Measurements from ENCODE around the gene NOS1AP. TPM values are rescaled to one million over a fixed set of nuclear protein-coding genes. Genes with fewer than 3 reads are reported as not detected.

Gene NOS1AP
- polyA plus RNA-seq, 3 donors: 0.12 TPM; not detected in 2

GRCh38 chr1:162250004-162250730 is 180.7 kb downstream of the NOS1AP start:
- Histone ChIP-seq H3K27ac (ENCODE audit: low read depth in 1 of 2, low read length in 2 of 2) (no peak overlapping the region), H2AFZ (ENCODE audit: insufficient read depth, low read depth, low read length, poor library complexity, severe bottlenecking) (no peak overlapping the region), H3K79me2 (ENCODE audit: insufficient read depth, low read length) (no peaks in the 10 kb centered on the region), H3K27me3 (ENCODE audit: control insufficient read depth in 2 of 2, insufficient read depth in 2 of 2, low read length in 2 of 2) (no peaks in the 10 kb centered on the region), H3K9me3 (replicated peaks in 1 of 2; ENCODE audit: control insufficient read depth in 1 of 2, insufficient read depth in 1 of 2, low read length in 2 of 2) (no peaks in the 10 kb centered on the region), H4K20me1 (ENCODE audit: insufficient read depth, low read length) (no peaks in the 10 kb centered on the region), H3K4me3 (replicated peaks in 1 of 3; ENCODE audit: low read depth in 2 of 3, low read length in 3 of 3) (no peak overlapping the region), H3K9ac (ENCODE audit: insufficient read depth, low read length, poor library complexity, severe bottlenecking) (no peak overlapping the region), H3K4me2 (replicated peaks; ENCODE audit: extremely low read depth, low read length, poor library complexity, severe bottlenecking) (no peak overlapping the region), H3K4me1 (ENCODE audit: control insufficient read depth in 1 of 2, insufficient read depth in 2 of 2, low read length in 2 of 2) (peaks cover 14 to 28% of the 10 kb centered on the region in 2 donors), H3K36me3 (replicated peaks in 1 of 2; ENCODE audit: control insufficient read depth in 1 of 2, insufficient read depth in 2 of 2, low read length in 2 of 2) (no peaks in the 10 kb centered on the region)
- Mint-ChIP-seq H3K36me3 (no peaks in the 10 kb centered on the region), H3K9me3 (peaks cover 0 to 1% (median 0%) of the 10 kb centered on the region in 7 donors), H3K4me1 (peaks cover 31% of the 10 kb centered on the region), H3K27me3 (ENCODE audit: low read depth in 3 of 3) (no peaks in the 10 kb centered on the region), H3K4me3 (no peak overlapping the region), H3K27ac (no peak overlapping the region)
- no peak for TF ChIP-seq CTCF (IDR thresholded peaks at IDR 0.05)
- no CpG with 5 or more reads among the region's 2 CpGs for WGBS (ENCODE audit: insufficient coverage)
- intact Hi-C loops (cut with micrococcal nuclease): no loop called here
- DNase-seq: no peak

GRCh38 chr1:162251102-162251501 is 181.6 kb downstream of the NOS1AP start:
- H3K4me3 ChIP-seq (replicated peaks in 1 of 3; ENCODE audit: low read depth in 2 of 3, low read length in 3 of 3): no peak overlapping the region
- peaks cover 0 to 1% (median 0%) of the 10 kb centered on the region in 7 donors for H3K9me3 Mint-ChIP-seq
- no peaks in the 10 kb centered on the region for H4K20me1 ChIP-seq (ENCODE audit: insufficient read depth, low read length)
- H3K27me3 Mint-ChIP-seq (ENCODE audit: low read depth in 3 of 3): no peaks in the 10 kb centered on the region
- intact Hi-C loops (cut with micrococcal nuclease): no loop called here
- no peak overlapping the region for H3K27ac ChIP-seq (ENCODE audit: low read depth in 1 of 2, low read length in 2 of 2)
- H3K4me1 Mint-ChIP-seq: peaks cover 40% of the 10 kb centered on the region
- no peak overlapping the region for H3K9ac ChIP-seq (ENCODE audit: insufficient read depth, low read length, poor library complexity, severe bottlenecking)
- TF ChIP-seq CTCF (IDR thresholded peaks at IDR 0.05): no peak
- no peaks in the 10 kb centered on the region for H3K36me3 ChIP-seq (replicated peaks in 1 of 2; ENCODE audit: control insufficient read depth in 1 of 2, insufficient read depth in 2 of 2, low read length in 2 of 2)
- H3K79me2 ChIP-seq (ENCODE audit: insufficient read depth, low read length): no peaks in the 10 kb centered on the region
- no peaks in the 10 kb centered on the region for H3K27me3 ChIP-seq (ENCODE audit: control insufficient read depth in 2 of 2, insufficient read depth in 2 of 2, low read length in 2 of 2)
- H3K4me1 ChIP-seq (ENCODE audit: control insufficient read depth in 1 of 2, insufficient read depth in 2 of 2, low read length in 2 of 2): peaks cover 23 to 37% of the 10 kb centered on the region in 2 donors
- H3K4me2 ChIP-seq (replicated peaks; ENCODE audit: extremely low read depth, low read length, poor library complexity, severe bottlenecking): no peak overlapping the region
- no peak for DNase-seq
- no peaks in the 10 kb centered on the region for H3K36me3 Mint-ChIP-seq
- H3K27ac Mint-ChIP-seq: peak overlapping the region in 1 of 7 donors; percentile 4
- no peaks in the 10 kb centered on the region for H3K9me3 ChIP-seq (replicated peaks in 1 of 2; ENCODE audit: control insufficient read depth in 1 of 2, insufficient read depth in 1 of 2, low read length in 2 of 2)
- H3K4me3 Mint-ChIP-seq: no peak overlapping the region
- H2AFZ ChIP-seq (ENCODE audit: insufficient read depth, low read depth, low read length, poor library complexity, severe bottlenecking): no peak overlapping the region
- 100% methylated on average over 2 of the region's 2 CpGs for WGBS (ENCODE audit: insufficient coverage)
